22Rv1 (cell line): Measurements from ENCODE around the gene WNT9A.

Experiments
- CTCF ChIP-seq: fragments of 450-650 bp; IDR thresholded peaks from 2 replicates; pipeline ENCODE4 v1.5.1; 2017; ENCODE audit warnings: mild to moderate bottlenecking
- ZFX ChIP-seq: fragments of 450-650 bp; IDR thresholded peaks from 2 replicates; pipeline ENCODE4 v1.6.1; 2017; ENCODE audit warnings: antibody characterized with exemption, borderline replicate concordance

GRCh38 chr1:227902641-227902990 lies 45.1 kb downstream of the WNT9A start:
- TF ChIP-seq CTCF (no peak), ZFX (no peak)
